ENCODE data around the gene USP35.
A peak's percentile ranks its signal among the peaks of the same experiment; 100 is the strongest.

The USP35 gene

DNA sequence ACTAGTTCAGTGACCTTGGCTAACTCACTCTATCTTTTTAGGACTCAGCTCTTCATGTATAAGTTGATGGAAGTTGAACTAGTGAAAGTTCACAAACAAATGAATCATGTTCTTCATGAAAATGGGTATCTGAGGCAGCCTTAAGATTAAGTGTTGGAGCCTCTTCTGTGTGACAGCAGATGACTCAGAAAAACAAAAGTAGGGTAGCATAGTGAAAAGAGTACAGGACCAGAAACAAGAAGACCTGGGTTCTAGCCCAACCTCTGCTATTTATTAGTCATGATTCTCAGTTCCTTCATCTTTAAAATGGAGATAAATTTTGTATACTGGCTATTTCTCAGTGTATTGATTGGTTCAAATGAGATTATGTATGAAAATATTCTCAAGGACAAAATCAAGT lies 60.2 kb downstream of the USP35 start:
- no peak for TF ChIP-seq CTCF (IDR thresholded peaks at IDR 0.05)
- Histone ChIP-seq H3K27ac (no peak overlapping the region), H2AFZ (no peak overlapping the region), H3K27me3 (ENCODE audit: control insufficient read depth, insufficient read depth, low read length) (no peaks in the 10 kb centered on the region), H3K36me3 (ENCODE audit: control insufficient read depth, insufficient read depth, low read length) (no peaks in the 10 kb centered on the region), H3K4me1 (no peaks in the 10 kb centered on the region), H3K9me3 (ENCODE audit: control insufficient read depth, low read length) (no peaks in the 10 kb centered on the region), H3K4me3 (ENCODE audit: low read depth, low read length) (no peak overlapping the region), H3K9ac (no peak overlapping the region), H3K79me2 (no peaks in the 10 kb centered on the region), H3K4me2 (ENCODE audit: low read length) (no peak overlapping the region)

DNA sequence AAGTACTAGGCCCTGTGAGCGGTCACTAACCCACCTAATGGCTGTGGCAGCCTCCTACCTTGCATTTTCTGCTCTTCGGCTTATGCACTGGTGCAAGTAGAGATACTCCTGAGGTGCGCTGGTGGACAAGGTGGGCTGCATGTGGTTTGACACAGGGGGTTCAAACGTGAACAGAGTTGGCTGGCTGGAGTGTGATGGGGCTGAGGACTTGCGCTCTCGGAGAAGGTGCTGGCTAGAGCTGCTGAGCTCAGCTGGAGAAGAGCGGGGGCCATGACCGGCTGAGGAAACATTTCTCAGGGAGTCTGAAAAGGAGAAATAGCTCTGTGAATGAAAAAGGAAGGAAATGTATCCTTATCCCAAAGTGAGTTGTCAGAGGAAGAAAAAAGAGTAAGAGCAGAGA lies 61.4 kb downstream of the USP35 start:
- Histone ChIP-seq H3K9me3 (ENCODE audit: control insufficient read depth, low read length) (no peaks in the 10 kb centered on the region), H3K4me3 (ENCODE audit: low read depth, low read length) (no peak overlapping the region), H3K9ac (no peak overlapping the region), H3K27ac (no peak overlapping the region), H3K36me3 (ENCODE audit: control insufficient read depth, insufficient read depth, low read length) (no peaks in the 10 kb centered on the region), H3K4me2 (ENCODE audit: low read length) (no peak overlapping the region), H2AFZ (peak overlapping the region; percentile 38), H3K4me1 (no peaks in the 10 kb centered on the region), H3K27me3 (ENCODE audit: control insufficient read depth, insufficient read depth, low read length) (no peaks in the 10 kb centered on the region), H3K79me2 (no peaks in the 10 kb centered on the region)
- no peak for TF ChIP-seq CTCF (IDR thresholded peaks at IDR 0.05)

- Histone ChIP-seq H3K36me3 (ENCODE audit: control insufficient read depth, insufficient read depth, low read length) (no peaks in the 10 kb centered on the region), H3K27ac (no peak overlapping the region)
- TF ChIP-seq CTCF (IDR thresholded peaks at IDR 0.05) = no peak
Observed at GRCh38 chr11:78251083-78251775, 62.5 kb downstream of the USP35 start.

DNA sequence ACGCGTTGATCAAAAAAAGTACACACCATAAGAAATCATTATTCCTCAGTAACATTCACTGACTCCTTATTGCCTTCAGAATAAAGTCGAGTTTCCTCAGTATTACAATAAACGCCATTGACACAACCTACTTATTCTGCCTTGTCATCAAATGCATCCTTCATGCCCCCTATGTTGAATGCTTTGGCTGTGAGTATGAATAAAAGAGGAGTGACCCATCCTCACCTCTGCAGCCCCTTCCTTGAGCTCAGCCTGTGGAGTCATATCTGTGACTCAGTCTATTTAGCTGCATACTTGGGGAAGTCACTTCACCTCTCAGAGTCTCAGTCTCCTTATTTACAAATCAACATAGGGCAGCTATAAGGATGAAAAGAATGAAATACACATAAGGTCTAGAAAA lies 65.1 kb downstream of the USP35 start:
- no peak overlapping the region for H3K9ac ChIP-seq
- TF ChIP-seq CTCF (IDR thresholded peaks at IDR 0.05) = no peak
- H3K27me3 ChIP-seq (ENCODE audit: control insufficient read depth, insufficient read depth, low read length) = no peaks in the 10 kb centered on the region
- H3K9me3 ChIP-seq (ENCODE audit: control insufficient read depth, low read length) = no peaks in the 10 kb centered on the region
- no peak overlapping the region for H2AFZ ChIP-seq
- H3K79me2 ChIP-seq = no peaks in the 10 kb centered on the region
- H3K4me2 ChIP-seq (ENCODE audit: low read length) = no peak overlapping the region
- H3K27ac ChIP-seq = no peak overlapping the region
- no peaks in the 10 kb centered on the region for H3K4me1 ChIP-seq
- H3K4me3 ChIP-seq (ENCODE audit: low read depth, low read length) = no peak overlapping the region
- H3K36me3 ChIP-seq (ENCODE audit: control insufficient read depth, insufficient read depth, low read length) = no peaks in the 10 kb centered on the region

More at GRCh38 chr11:78251083-78251775, 62.5 kb downstream of the USP35 start:
- Histone ChIP-seq H2AFZ (no peak overlapping the region), H3K4me2 (ENCODE audit: low read length) (no peak overlapping the region), H3K4me1 (no peaks in the 10 kb centered on the region), H3K27me3 (ENCODE audit: control insufficient read depth, insufficient read depth, low read length) (no peaks in the 10 kb centered on the region), H3K4me3 (ENCODE audit: low read depth, low read length) (no peak overlapping the region), H3K9ac (no peak overlapping the region), H3K9me3 (ENCODE audit: control insufficient read depth, low read length) (no peaks in the 10 kb centered on the region), H3K79me2 (no peaks in the 10 kb centered on the region)

DNA sequence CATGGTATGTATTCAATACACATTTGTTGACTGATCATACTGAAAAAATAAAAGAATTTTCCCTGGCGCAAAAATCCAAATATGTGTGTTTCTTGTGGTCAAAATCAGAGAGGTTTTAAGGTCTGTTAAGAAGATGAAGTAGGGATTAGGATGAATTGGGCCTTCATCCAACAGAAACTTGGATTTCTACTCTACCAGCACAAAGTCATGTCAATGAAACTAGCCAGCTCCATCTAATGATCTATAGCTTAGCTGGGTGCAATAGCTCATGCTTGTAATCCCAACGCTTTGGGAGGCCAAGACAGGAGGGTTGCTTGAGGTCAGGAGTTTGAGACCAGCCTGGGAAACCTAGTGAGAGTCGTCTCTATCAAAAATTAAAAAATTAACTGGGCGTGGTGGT lies 65.5 kb downstream of the USP35 start:
- no peaks in the 10 kb centered on the region for H3K36me3 ChIP-seq (ENCODE audit: control insufficient read depth, insufficient read depth, low read length)
- no peaks in the 10 kb centered on the region for H3K4me1 ChIP-seq
- H3K79me2 ChIP-seq = no peaks in the 10 kb centered on the region
- H3K9me3 ChIP-seq (ENCODE audit: control insufficient read depth, low read length) = no peaks in the 10 kb centered on the region
- no peak overlapping the region for H3K9ac ChIP-seq
- H3K27ac ChIP-seq = no peak overlapping the region
- H3K4me2 ChIP-seq (ENCODE audit: low read length) = no peak overlapping the region
- H2AFZ ChIP-seq = no peak overlapping the region
- no peaks in the 10 kb centered on the region for H3K27me3 ChIP-seq (ENCODE audit: control insufficient read depth, insufficient read depth, low read length)
- TF ChIP-seq CTCF (IDR thresholded peaks at IDR 0.05) = no peak
- no peak overlapping the region for H3K4me3 ChIP-seq (ENCODE audit: low read depth, low read length)

Data from parathyroid adenoma (tissue), 2 donors.